Right atrium auricular region (tissue), 2 donors: ENCODE data around the gene TF. TPM values are rescaled to one million over a fixed set of nuclear protein-coding genes. Genes with fewer than 3 reads are reported as not detected.

Experiments
- DNase-seq: peaks from one replicate; pipeline ENCODE4 v3.0.0-alpha.2; 2019; ENCODE audit warnings: low spot score
- H3K27ac ChIP-seq, 2 donors: fragments of 200-600 bp; sonication (generic); 1 replicate in 1 of 2; 2 replicates in 1 of 2; pipeline ENCODE4 v1.5.1; 2016 to 2019
- H3K27me3 ChIP-seq, 2 donors: fragments of 200-600 bp; sonication (generic); one replicate each; pipeline versions ENCODE4 v1.5.1 to v1.6.0; 2017 to 2019
- H3K36me3 ChIP-seq: fragments of 200-600 bp; sonication (generic); one replicate; pipeline ENCODE4 v1.5.1; 2016
- H3K4me1 ChIP-seq, 2 donors: fragments of 200-600 bp; sonication (generic); one replicate each; pipeline versions ENCODE4 v1.5.1 to v1.6.0; 2017 to 2019
- H3K4me3 ChIP-seq, 2 donors: fragments of 200-600 bp; sonication (generic); 1 replicate in 1 of 2; 2 replicates in 1 of 2; pipeline ENCODE4 v1.5.1; 2017 to 2019; ENCODE audit warnings: mild to moderate bottlenecking in 1 of 2, moderate library complexity in 1 of 2
- H3K9me3 ChIP-seq, 2 donors: fragments of 200-600 bp; sonication (generic); one replicate each; pipeline ENCODE4 v1.5.1; 2019
- CTCF ChIP-seq, 2 donors: fragments of 200-600 bp; sonication (generic); IDR thresholded peaks; one replicate each; pipeline ENCODE4 v1.5.1; 2019; ENCODE audit warnings: antibody characterized with exemption in 2 of 2
- total RNA-seq, 2 donors: library from RNA; depleted of rRNA; stranded (reverse); fragments of >200 nt; gene quantifications; one replicate each; pipeline ENCODE4 v1.1.0, GENCODE V29; 2016

Gene TF
- total RNA-seq, 2 donors from 2014 or later: 4.1 TPM; not detected in 1

GRCh38 chr3:133762539-133762938 is 16.3 kb downstream of the TF start:
- Histone ChIP-seq H3K4me3 (no peak overlapping the region), H3K9me3 (no peaks in the 10 kb centered on the region), H3K27ac (no peak overlapping the region), H3K27me3 (no peaks in the 10 kb centered on the region), H3K4me1 (peaks cover 0 to 10% of the 10 kb centered on the region in 2 donors), H3K36me3 (no peaks in the 10 kb centered on the region)
- no peak for TF ChIP-seq CTCF (IDR thresholded peaks at IDR 0.05)
- no peak for DNase-seq

DNA sequence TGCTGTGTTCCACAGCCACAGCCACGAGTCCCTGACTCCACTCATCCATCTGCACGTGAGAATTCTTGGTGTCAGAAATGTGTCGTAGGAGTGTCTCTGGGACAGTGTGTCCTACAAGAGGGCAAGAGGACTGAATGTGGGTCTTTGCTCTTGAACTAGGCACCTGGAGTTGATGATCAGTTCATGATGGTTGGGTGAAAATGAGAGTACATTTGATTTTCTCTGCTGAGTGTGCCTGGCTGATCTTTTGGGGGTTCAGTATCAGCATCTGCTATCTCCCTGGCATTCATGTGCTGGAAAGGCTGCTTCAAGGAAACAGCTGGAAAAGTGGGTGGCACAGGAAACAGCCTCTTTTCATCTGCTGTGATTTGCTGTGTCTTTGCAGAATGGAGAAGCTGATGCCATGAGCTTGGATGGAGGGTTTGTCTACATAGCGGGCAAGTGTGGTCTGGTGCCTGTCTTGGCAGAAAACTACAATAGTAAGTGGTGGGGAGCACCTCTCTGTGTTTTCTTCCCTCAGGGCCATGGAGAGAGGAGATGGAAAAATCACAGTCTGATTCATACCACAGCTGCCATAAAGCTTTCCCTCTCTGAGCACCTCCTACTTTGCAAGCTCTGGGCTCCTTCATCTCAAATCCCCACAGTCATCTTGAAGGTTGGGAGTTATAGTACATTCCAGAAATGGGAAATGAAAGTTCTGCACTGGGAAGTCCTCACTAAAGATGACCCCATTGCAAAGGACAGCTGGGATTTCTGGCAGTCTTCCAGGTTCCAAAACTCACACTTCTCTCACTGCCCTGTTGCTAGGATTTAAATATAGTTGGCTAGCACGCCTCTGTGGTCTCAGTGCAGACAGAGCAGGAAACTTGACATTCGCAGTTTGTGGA is 17.8 kb downstream of the TF start:
- Histone ChIP-seq H3K4me3 (no peak overlapping the region), H3K36me3 (no peaks in the 10 kb centered on the region), H3K9me3 (no peaks in the 10 kb centered on the region), H3K27ac (no peak overlapping the region), H3K4me1 (peaks cover 0 to 10% of the 10 kb centered on the region in 2 donors), H3K27me3 (no peaks in the 10 kb centered on the region)
- no peak for DNase-seq
- no peak for TF ChIP-seq CTCF (IDR thresholded peaks at IDR 0.05)

DNA sequence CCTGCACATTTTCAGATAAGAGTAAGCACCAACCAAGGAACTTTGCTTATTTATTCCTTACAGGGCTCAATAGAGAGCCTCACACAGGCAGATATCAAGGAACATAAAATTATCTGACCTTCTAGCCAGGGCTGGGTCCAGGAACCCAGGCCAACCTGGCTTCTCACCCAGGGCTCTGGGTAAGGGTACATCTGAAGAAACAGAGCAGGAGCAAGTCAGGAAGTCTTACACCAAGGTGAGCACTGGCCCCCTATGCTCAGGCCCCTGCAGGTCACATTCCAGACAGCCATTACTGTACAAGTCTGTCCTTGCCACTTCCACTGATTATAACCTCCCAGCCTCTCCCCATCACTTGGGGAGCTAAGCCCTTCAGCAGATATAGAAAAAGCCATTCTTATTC is 19.1 kb downstream of the TF start:
- peaks cover 0 to 10% of the 10 kb centered on the region in 2 donors for H3K4me1 ChIP-seq
- TF ChIP-seq CTCF (IDR thresholded peaks at IDR 0.05): no peak
- H3K27me3 ChIP-seq: no peaks in the 10 kb centered on the region
- no peaks in the 10 kb centered on the region for H3K9me3 ChIP-seq
- H3K36me3 ChIP-seq: no peaks in the 10 kb centered on the region
- DNase-seq: no peak
- H3K4me3 ChIP-seq: no peak overlapping the region
- no peak overlapping the region for H3K27ac ChIP-seq

DNA sequence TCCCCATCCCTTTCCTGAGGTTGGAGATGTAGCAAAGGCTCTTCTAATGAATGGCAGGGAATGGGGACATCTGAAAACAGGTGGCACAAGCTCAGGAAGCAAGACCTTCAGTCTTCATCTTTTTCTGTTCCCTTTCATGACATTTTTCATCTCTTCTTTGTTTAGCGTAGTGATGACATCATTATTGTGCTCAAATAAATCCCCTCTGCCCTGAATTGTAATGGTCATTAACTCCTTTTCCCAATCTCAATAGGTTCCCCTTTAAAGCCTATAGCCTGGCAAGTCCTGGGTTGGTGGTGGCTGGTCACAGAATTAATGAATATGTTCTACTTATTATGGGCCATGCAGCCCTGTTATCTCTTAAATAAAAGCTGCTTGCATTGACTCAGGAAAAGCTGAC is 21.4 kb downstream of the TF start:
- no peak overlapping the region for H3K27ac ChIP-seq
- H3K4me1 ChIP-seq: peaks cover 0 to 10% of the 10 kb centered on the region in 2 donors
- no peaks in the 10 kb centered on the region for H3K9me3 ChIP-seq
- no peak for DNase-seq
- no peak overlapping the region for H3K4me3 ChIP-seq
- no peaks in the 10 kb centered on the region for H3K27me3 ChIP-seq
- H3K36me3 ChIP-seq: no peaks in the 10 kb centered on the region
- TF ChIP-seq CTCF (IDR thresholded peaks at IDR 0.05): no peak

DNA sequence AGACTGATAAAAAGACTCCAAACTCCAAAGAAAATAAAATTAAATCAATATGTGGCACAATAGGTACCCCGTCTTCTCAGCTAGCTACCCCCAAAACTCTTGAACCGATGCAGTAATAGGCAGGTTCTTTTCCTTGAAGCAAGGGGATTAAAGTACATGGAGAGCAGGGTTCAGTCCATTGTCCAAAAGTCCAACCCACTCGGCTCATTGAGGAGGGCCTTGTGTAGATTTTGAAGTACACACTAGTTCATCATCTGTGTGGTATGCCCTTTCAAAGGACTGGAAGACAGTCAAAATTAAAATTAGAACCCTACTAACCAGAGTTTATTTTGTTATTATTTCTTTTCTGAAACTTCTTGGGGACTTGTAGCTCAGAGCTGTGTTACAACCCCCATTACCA is 23.3 kb downstream of the TF start:
- TF ChIP-seq CTCF (IDR thresholded peaks at IDR 0.05): no peak
- Histone ChIP-seq H3K27me3 (no peaks in the 10 kb centered on the region), H3K9me3 (no peaks in the 10 kb centered on the region), H3K4me3 (no peak overlapping the region), H3K4me1 (peaks cover 0 to 2% of the 10 kb centered on the region in 2 donors), H3K36me3 (no peaks in the 10 kb centered on the region), H3K27ac (no peak overlapping the region)
- no peak for DNase-seq
